ENCODE data around the gene HEG1.

GRCh38 chr3:125008766-125009165 is 47.0 kb downstream of the HEG1 start:
- TF ChIP-seq CTCF (IDR thresholded peaks at IDR 0.05) (no peak), POLR2A (IDR thresholded peaks at IDR 0.05) (no peak)
